Endodermal cell (in vitro differentiated cells): Measurements from ENCODE around the gene MN1. TPM values are rescaled to one million over a fixed set of nuclear protein-coding genes. Genes with fewer than 3 reads are reported as not detected.

Experiments
- DNase-seq: peaks from one replicate; pipeline ENCODE4 v3.0.0-alpha.2; 2017
- H3K27ac ChIP-seq: 2 replicates; pipeline ENCODE4 v1.5.1; 2013; ENCODE audit warnings: mild to moderate bottlenecking, low read depth, low read length, moderate library complexity
- H3K27me3 ChIP-seq: 2 replicates; pipeline ENCODE4 v1.6.1; 2013; ENCODE audit warnings: mild to moderate bottlenecking, low read length, moderate library complexity; ENCODE audit not compliant: insufficient read depth, control insufficient read depth, poor library complexity, severe bottlenecking
- H3K36me3 ChIP-seq: 2 replicates; pipeline ENCODE4 v1.7.0; 2013; ENCODE audit warnings: mild to moderate bottlenecking, low read length, moderate library complexity; ENCODE audit not compliant: control insufficient read depth, insufficient read depth
- H3K4me1 ChIP-seq: one replicate; pipeline ENCODE4 v1.7.0; 2013; ENCODE audit warnings: low read length; ENCODE audit not compliant: control insufficient read depth, insufficient read depth
- H3K4me3 ChIP-seq: 2 replicates; pipeline ENCODE4 v1.5.1; 2013; ENCODE audit warnings: mild to moderate bottlenecking, low read length, moderate library complexity
- H3K9ac ChIP-seq: 2 replicates; pipeline ENCODE4 v1.6.1; 2013; ENCODE audit warnings: mild to moderate bottlenecking, low read length, moderate library complexity; ENCODE audit not compliant: poor library complexity, severe bottlenecking; ENCODE audit errors: extremely low read depth
- H3K9me3 ChIP-seq: 2 replicates; pipeline ENCODE4 v1.6.1; 2013; ENCODE audit warnings: mild to moderate bottlenecking, low read length, moderate library complexity; ENCODE audit not compliant: control insufficient read depth
- H3K27ac Mint-ChIP-seq: 2 replicates; pipeline ENCODE4 v1.8.0; 2020; ENCODE audit warnings: mixed read lengths
- H3K27me3 Mint-ChIP-seq: 2 replicates; pipeline ENCODE4 v1.8.0; 2021; ENCODE audit warnings: mild to moderate bottlenecking, mixed read lengths; ENCODE audit not compliant: insufficient read depth
- H3K36me3 Mint-ChIP-seq: 2 replicates; pipeline ENCODE4 v1.8.0; 2020; ENCODE audit warnings: low read depth, mixed read lengths
- H3K4me1 Mint-ChIP-seq: 2 replicates; pipeline ENCODE4 v1.8.0; 2020; ENCODE audit warnings: mixed read lengths
- H3K4me3 Mint-ChIP-seq: 2 replicates; pipeline ENCODE4 v1.8.0; 2020; ENCODE audit warnings: mild to moderate bottlenecking, moderate library complexity, mixed read lengths
- H3K9me3 Mint-ChIP-seq: 2 replicates; pipeline ENCODE4 v1.8.0; 2020; ENCODE audit warnings: mild to moderate bottlenecking, mixed read lengths
- CTCF ChIP-seq: fragments of 200-600 bp; sonication (generic); conservative IDR thresholded peaks from 2 replicates; pipeline ENCODE4 v1.5.0; 2021; ENCODE audit warnings: antibody characterized with exemption, mild to moderate bottlenecking
- WGBS, 2 experiments: methylation state at CpG; one replicate each; pipeline versions ENCODE4 v1.1.5 to v1.1.7; 2013; ENCODE audit warnings: missing lambda C conversion rate in 2 of 2, mixed read lengths in 1 of 2; ENCODE audit not compliant: insufficient coverage in 1 of 2, insufficient read length in 1 of 2; 5-methylcytosine and 5-hydroxymethylcytosine counted together
- total RNA-seq, 2 donors: library from RNA; stranded (reverse); fragmentation: NEBNext Ultra II Directional in 1 of 2; extraction: Animal tissue kit (Norgen Biotek cat#: 25700) in 1 of 2; gene quantifications; 2 replicates in 1 of 2; 3 replicates in 1 of 2; pipeline ENCODE4 v1.2.1, GENCODE V29; 2021

The MN1 gene
- total RNA-seq, 2 donors from 2014 or later, result 4.4 to 17.8 TPM

- Mint-ChIP-seq H3K36me3 (peaks cover 3% of the 10 kb centered on the region), H3K27me3 (peaks cover 30% of the 10 kb centered on the region), H3K27ac (no peak overlapping the region), H3K9me3 (no peaks in the 10 kb centered on the region), H3K4me1 (peaks cover 55% of the 10 kb centered on the region), H3K4me3 (no peak overlapping the region)
- WGBS, 2 experiments, result 71 to 75% methylated on average over 6 to 17 of the region's 17 CpGs
- DNase-seq, result no peak
- Histone ChIP-seq H3K9me3 (no peaks in the 10 kb centered on the region), H3K27ac (peak overlapping the region; percentile 88), H3K9ac (no peak overlapping the region), H3K36me3 (no peaks in the 10 kb centered on the region), H3K27me3 (peaks cover 12% of the 10 kb centered on the region), H3K4me1 (peaks cover 6% of the 10 kb centered on the region), H3K4me3 (peak overlapping the region; percentile 50)
- TF ChIP-seq CTCF, result no peak
Measured at GRCh38 chr22:27791159-27791858, 10.2 kb downstream of the MN1 start.

DNA sequence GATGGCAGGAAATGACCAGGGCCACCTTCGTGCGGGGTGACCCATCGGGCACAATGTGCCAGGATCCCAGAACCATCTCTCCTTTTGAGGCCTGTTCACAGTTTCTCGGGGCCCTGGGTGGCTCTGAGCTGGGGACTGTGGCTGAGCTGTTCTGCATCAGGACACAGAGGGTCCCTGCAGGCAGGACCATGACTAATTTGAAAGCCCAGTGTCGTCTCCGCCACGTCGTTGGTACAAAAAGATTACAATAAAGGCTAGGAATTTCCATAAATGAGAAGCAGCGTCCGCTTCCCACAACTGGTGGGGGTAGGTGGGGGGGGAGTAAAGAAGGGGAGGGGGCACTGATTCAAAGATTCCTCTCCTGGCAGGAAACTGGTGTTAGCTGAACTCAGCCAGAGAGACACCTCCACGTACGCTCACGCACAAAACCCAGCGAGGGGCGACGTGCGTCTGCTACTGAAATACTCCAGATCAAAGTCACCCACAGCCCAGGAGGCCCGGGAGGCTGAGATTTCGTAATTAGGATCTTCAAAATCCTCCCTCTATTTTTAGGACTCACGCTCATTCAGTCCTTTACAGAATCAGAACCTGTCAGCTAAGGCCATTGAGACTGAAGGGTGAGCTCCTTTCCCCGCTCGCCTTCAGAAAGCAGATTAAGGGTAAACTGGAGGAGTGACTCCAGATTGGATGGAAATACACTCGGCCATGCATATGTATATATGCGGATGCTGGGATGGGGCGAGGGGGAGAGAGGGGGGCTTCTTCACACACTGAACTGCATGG, 11.0 kb downstream of the MN1 start:
- H3K27me3 Mint-ChIP-seq, result peaks cover 23% of the 10 kb centered on the region
- H3K4me3 Mint-ChIP-seq, result no peak overlapping the region
- peaks cover 6% of the 10 kb centered on the region for H3K4me1 ChIP-seq
- no peak for TF ChIP-seq CTCF
- DNase-seq, result no peak
- no peak overlapping the region for H3K27ac Mint-ChIP-seq
- 57 to 75% methylated on average over 13 to 25 of the region's 25 CpGs for WGBS, 2 experiments
- H3K9me3 Mint-ChIP-seq, result no peaks in the 10 kb centered on the region
- H3K27me3 ChIP-seq, result peaks cover 5% of the 10 kb centered on the region
- no peaks in the 10 kb centered on the region for H3K36me3 Mint-ChIP-seq
- no peaks in the 10 kb centered on the region for H3K36me3 ChIP-seq
- no peak overlapping the region for H3K4me3 ChIP-seq
- peak overlapping the region; percentile 88 for H3K27ac ChIP-seq
- H3K4me1 Mint-ChIP-seq, result peaks cover 55% of the 10 kb centered on the region
- H3K9ac ChIP-seq, result no peak overlapping the region
- no peaks in the 10 kb centered on the region for H3K9me3 ChIP-seq

DNA sequence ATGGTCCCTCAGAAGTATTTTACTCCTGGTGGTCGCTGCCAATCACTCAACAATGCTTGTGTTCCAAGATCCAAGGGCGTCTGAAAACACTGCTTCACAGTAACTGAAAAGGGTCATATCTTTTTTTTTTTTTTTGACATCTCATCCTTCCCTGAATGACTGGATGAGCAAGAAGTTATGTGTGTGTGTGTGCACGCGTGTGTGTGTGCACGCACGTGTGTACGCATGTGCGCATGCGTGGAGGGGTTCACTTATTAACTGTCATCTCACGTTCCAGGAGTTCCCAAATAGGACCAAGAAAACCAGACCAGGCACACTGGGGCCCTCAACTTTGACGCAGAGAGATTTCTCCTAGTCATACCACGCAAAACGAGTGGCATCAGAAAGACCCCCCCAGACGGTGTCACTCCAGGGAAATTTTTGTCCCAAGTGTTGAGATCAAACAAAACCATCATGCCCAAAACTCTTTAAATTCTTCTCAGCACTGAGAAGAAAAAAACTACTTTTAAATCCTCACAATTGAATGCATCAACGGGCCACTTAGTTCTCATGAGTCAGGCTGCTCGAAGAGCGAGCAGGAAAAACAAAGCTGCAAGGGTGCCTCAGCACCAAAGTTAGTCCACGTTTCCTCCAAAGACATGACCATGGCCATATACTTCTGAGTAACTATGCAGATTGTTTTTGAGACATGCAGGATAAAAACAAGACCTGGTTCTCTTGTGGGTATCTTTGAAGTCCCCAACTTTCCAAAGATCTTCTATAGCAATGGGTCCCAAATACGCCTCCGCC, 12.9 kb downstream of the MN1 start:
- no peak overlapping the region for H3K27ac Mint-ChIP-seq
- H3K9me3 Mint-ChIP-seq, result no peaks in the 10 kb centered on the region
- no peaks in the 10 kb centered on the region for H3K36me3 ChIP-seq
- no peak for DNase-seq
- H3K27me3 Mint-ChIP-seq, result peaks cover 17% of the 10 kb centered on the region
- H3K4me3 ChIP-seq, result no peak overlapping the region
- H3K4me1 ChIP-seq, result peaks cover 6% of the 10 kb centered on the region
- H3K27ac ChIP-seq, result peak overlapping the region; percentile 63
- peaks cover 2% of the 10 kb centered on the region for H3K36me3 Mint-ChIP-seq
- H3K9me3 ChIP-seq, result no peaks in the 10 kb centered on the region
- H3K4me3 Mint-ChIP-seq, result no peak overlapping the region
- H3K4me1 Mint-ChIP-seq, result peaks cover 54% of the 10 kb centered on the region
- WGBS, 2 experiments, result 91 to 93% methylated on average over 14 to 20 of the region's 20 CpGs
- no peak for TF ChIP-seq CTCF
- H3K9ac ChIP-seq, result no peak overlapping the region
- no peaks in the 10 kb centered on the region for H3K27me3 ChIP-seq
